RWPE1 (cell line): ENCODE data around the gene THADA.

Source experiments
- CTCF ChIA-PET: fragments of 350-600 bp; sonication (Branson Sonifier 250); formaldehyde crosslinking; extraction: SDS; loops from one replicate; lab custom pipeline; 2021; lab: Yijun Ruan, JAX
- POLR2A ChIA-PET: fragments of 400-600 bp; formaldehyde crosslinking; extraction: SDS; loops from one replicate; lab custom pipeline; 2020; ENCODE audit warnings: antibody characterized with exemption; ENCODE audit not compliant: low non-redundant PET; lab: Yijun Ruan, JAX
- DNase-seq: peaks from one replicate; pipeline ENCODE4 v3.0.0; 2012; ENCODE audit warnings: low spot score
- H3K27ac ChIP-seq: fragments of 450-650 bp; 2 replicates; pipeline ENCODE4 v1.5.1; 2017
- CTCF ChIP-seq: fragments of 450-650 bp; conservative IDR thresholded peaks from 2 replicates; pipeline ENCODE4 v1.5.1; 2017; ENCODE audit warnings: low read depth, mild to moderate bottlenecking

THADA gene

GRCh38 chr2:43467891-43468290, 127.9 kb downstream of the THADA start:
- ChIA-PET POLR2A (no interaction called here), CTCF (interaction anchor here (0.7 to 0.8 kb wide), 2 partner anchors 26 to 149 kb away, joined by 3 read pairs; no protein-coding TSS in a partner anchor)
- no peak for TF ChIP-seq CTCF
- no peak overlapping the region for H3K27ac ChIP-seq
- DNase-seq, result peak; percentile 26

- CTCF ChIA-PET, result no interaction called here
- POLR2A ChIA-PET, result no interaction called here
- TF ChIP-seq CTCF, result no peak
- H3K27ac ChIP-seq, result no peak overlapping the region
- no peak for DNase-seq
Measured at GRCh38 chr2:43465234-43465633, 130.6 kb downstream of the THADA start.

GRCh38 chr2:43464590-43464989, 131.2 kb downstream of the THADA start:
- TF ChIP-seq CTCF, result no peak
- CTCF ChIA-PET, result no interaction called here
- POLR2A ChIA-PET, result no interaction called here
- H3K27ac ChIP-seq, result no peak overlapping the region
- DNase-seq, result no peak

- no peak for DNase-seq
- no peak for TF ChIP-seq CTCF
- ChIA-PET CTCF (interaction anchor here (0.8 kb wide), 1 partner anchor 23 kb away, joined by 3 read pairs; no protein-coding TSS in a partner anchor), POLR2A (no interaction called here)
- no peak overlapping the region for H3K27ac ChIP-seq
Measured at GRCh38 chr2:43462866-43463641, 132.8 kb downstream of the THADA start.

GRCh38 chr2:43461453-43462073, 134.3 kb downstream of the THADA start:
- ChIA-PET POLR2A (no interaction called here), CTCF (no interaction called here)
- no peak overlapping the region for H3K27ac ChIP-seq
- no peak for DNase-seq
- no peak for TF ChIP-seq CTCF

GRCh38 chr2:43460611-43461365, 135.1 kb downstream of the THADA start:
- CTCF ChIA-PET, result interaction anchor here (0.6 kb wide), 1 partner anchor 325 kb away, joined by 4 read pairs; no protein-coding TSS in a partner anchor
- no peak for DNase-seq
- POLR2A ChIA-PET, result no interaction called here
- H3K27ac ChIP-seq, result no peak overlapping the region
- TF ChIP-seq CTCF, result no peak
